Transverse colon (tissue), 4 donors: ENCODE results near the gene NOTO.

ENCODE experiments used
- POLR2A ChIP-seq: fragments of 450-650 bp; IDR thresholded peaks from one replicate; pipeline ENCODE4 v1.6.1; 2016; ENCODE audit warnings: antibody characterized with exemption, mild to moderate bottlenecking, moderate library complexity
- POLR2AphosphoS5 ChIP-seq, 3 donors: sonication (generic); formaldehyde crosslinking; IDR thresholded peaks; one replicate each; pipeline ENCODE4 v1.6.1; 2016; ENCODE audit warnings: antibody characterized with exemption in 3 of 3
- TF ChIP-seq, protein P1 (sequence below), 5 experiments: fragments of 200-600 bp in 3 of 5; fragments of 450-650 bp in 2 of 5; sonication (generic) in 3 of 5; IDR thresholded peaks; 1 replicate in 2 of 5; 2 replicates in 3 of 5; pipeline ENCODE4 v1.5.1; 2016 to 2017; ENCODE audit warnings: antibody characterized with exemption in 5 of 5, inconsistent platforms in 3 of 5, mild to moderate bottlenecking in 2 of 5, moderate library complexity in 1 of 5

DNA sequence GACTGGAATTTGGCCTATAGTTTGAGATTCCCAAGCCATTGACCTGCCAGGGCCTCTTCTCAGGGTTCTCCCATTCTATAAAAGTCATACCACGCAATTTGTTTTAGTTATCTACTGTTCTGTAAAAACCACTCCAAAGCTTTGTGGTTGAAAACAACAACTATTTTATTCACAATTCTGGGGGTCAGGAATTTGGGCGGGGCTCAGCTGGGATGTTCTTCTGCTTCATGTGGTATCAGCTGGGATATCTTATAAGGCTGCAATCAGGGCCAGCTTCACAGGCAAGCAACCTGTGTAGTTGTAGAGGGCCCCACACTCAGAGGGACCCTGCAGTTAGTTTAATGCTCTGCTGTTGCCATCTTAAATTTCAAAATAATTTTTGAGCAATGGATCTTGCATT is 16.4 kb upstream of the NOTO start:
- TF ChIP-seq, protein P1, sequence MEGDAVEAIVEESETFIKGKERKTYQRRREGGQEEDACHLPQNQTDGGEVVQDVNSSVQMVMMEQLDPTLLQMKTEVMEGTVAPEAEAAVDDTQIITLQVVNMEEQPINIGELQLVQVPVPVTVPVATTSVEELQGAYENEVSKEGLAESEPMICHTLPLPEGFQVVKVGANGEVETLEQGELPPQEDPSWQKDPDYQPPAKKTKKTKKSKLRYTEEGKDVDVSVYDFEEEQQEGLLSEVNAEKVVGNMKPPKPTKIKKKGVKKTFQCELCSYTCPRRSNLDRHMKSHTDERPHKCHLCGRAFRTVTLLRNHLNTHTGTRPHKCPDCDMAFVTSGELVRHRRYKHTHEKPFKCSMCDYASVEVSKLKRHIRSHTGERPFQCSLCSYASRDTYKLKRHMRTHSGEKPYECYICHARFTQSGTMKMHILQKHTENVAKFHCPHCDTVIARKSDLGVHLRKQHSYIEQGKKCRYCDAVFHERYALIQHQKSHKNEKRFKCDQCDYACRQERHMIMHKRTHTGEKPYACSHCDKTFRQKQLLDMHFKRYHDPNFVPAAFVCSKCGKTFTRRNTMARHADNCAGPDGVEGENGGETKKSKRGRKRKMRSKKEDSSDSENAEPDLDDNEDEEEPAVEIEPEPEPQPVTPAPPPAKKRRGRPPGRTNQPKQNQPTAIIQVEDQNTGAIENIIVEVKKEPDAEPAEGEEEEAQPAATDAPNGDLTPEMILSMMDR (IDR thresholded peaks at IDR 0.05): no peak
- no peak for TF ChIP-seq POLR2AphosphoS5 (IDR thresholded peaks at IDR 0.05)
- TF ChIP-seq POLR2A: no peak
